Measurements from ENCODE around the gene FAM234B. TPM values are rescaled to one million over a fixed set of nuclear protein-coding genes. Genes with fewer than 3 reads are reported as not detected.

The FAM234B gene
- total RNA-seq, 4 donors from 2014 or later, result 3.1 to 8.0 (median 3.9) TPM

GRCh38 chr12:13120413-13120812 is 76.2 kb downstream of the FAM234B start:
- Histone ChIP-seq H3K9me3 (no peaks in the 10 kb centered on the region), H3K4me1 (peaks cover 0 to 14% (median 0%) of the 10 kb centered on the region in 3 donors), H3K27ac (no peak overlapping the region), H3K36me3 (no peaks in the 10 kb centered on the region), H3K4me3 (no peak overlapping the region), H3K27me3 (no peaks in the 10 kb centered on the region)
- intact Hi-C loops (cut with DNase I), result no loop called here
- TF ChIP-seq, protein P1, sequence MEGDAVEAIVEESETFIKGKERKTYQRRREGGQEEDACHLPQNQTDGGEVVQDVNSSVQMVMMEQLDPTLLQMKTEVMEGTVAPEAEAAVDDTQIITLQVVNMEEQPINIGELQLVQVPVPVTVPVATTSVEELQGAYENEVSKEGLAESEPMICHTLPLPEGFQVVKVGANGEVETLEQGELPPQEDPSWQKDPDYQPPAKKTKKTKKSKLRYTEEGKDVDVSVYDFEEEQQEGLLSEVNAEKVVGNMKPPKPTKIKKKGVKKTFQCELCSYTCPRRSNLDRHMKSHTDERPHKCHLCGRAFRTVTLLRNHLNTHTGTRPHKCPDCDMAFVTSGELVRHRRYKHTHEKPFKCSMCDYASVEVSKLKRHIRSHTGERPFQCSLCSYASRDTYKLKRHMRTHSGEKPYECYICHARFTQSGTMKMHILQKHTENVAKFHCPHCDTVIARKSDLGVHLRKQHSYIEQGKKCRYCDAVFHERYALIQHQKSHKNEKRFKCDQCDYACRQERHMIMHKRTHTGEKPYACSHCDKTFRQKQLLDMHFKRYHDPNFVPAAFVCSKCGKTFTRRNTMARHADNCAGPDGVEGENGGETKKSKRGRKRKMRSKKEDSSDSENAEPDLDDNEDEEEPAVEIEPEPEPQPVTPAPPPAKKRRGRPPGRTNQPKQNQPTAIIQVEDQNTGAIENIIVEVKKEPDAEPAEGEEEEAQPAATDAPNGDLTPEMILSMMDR (IDR thresholded peaks at IDR 0.05), result no peak
- TF ChIP-seq POLR2A (IDR thresholded peaks at IDR 0.05), result no peak
- WGBS, 2 donors, result 92 to 94% methylated on average over 3 of the region's 3 CpGs
- DNase-seq, result no peak

GRCh38 chr12:13121568-13121967 is 77.4 kb downstream of the FAM234B start:
- H3K27me3 ChIP-seq, result no peaks in the 10 kb centered on the region
- TF ChIP-seq, protein P1 (IDR thresholded peaks at IDR 0.05), result no peak
- TF ChIP-seq POLR2A (IDR thresholded peaks at IDR 0.05), result no peak
- no peaks in the 10 kb centered on the region for H3K9me3 ChIP-seq
- DNase-seq, result no peak
- H3K4me1 ChIP-seq, result peaks cover 0 to 22% (median 0%) of the 10 kb centered on the region in 3 donors
- intact Hi-C loops (cut with DNase I), result no loop called here
- H3K27ac ChIP-seq, result no peak overlapping the region
- H3K4me3 ChIP-seq, result no peak overlapping the region
- WGBS, 2 donors, result 78 to 85% methylated on average over 5 of the region's 5 CpGs
- H3K36me3 ChIP-seq, result no peaks in the 10 kb centered on the region

GRCh38 chr12:13124656-13125505 is 80.7 kb downstream of the FAM234B start:
- peaks cover 0 to 19% (median 0%) of the 10 kb centered on the region in 3 donors for H3K4me1 ChIP-seq
- DNase-seq, result no peak
- H3K4me3 ChIP-seq, result no peak overlapping the region
- no peaks in the 10 kb centered on the region for H3K36me3 ChIP-seq
- no peaks in the 10 kb centered on the region for H3K27me3 ChIP-seq
- intact Hi-C loops (cut with DNase I), result no loop called here
- TF ChIP-seq, protein P1 (IDR thresholded peaks at IDR 0.05), result no peak
- no peak for TF ChIP-seq POLR2A (IDR thresholded peaks at IDR 0.05)
- no peak overlapping the region for H3K27ac ChIP-seq
- WGBS, 2 donors, result 76 to 86% methylated on average over 8 of the region's 8 CpGs
- H3K9me3 ChIP-seq, result no peaks in the 10 kb centered on the region

DNA sequence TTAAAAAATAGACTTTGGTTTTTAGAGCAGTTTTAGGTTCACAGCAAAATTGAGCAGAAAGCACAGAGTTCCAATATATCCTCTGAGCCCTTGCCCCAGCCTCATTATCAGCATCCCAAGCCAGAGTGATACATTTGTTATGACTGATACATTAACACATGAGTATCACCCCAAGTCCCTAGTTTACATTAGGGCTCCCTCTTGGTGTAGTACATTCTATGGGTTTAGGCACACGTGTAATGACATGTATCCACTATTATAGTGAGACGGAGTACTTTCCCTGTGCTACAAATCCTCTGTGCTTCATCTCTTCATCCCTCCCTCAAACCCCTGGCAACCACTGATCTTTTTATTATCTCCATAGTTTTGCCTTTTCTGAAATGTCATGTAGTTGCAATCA is 81.8 kb downstream of the FAM234B start:
- H3K9me3 ChIP-seq, result no peaks in the 10 kb centered on the region
- peaks cover 0 to 22% (median 0%) of the 10 kb centered on the region in 3 donors for H3K4me1 ChIP-seq
- no peaks in the 10 kb centered on the region for H3K27me3 ChIP-seq
- H3K36me3 ChIP-seq, result no peaks in the 10 kb centered on the region
- no peak overlapping the region for H3K4me3 ChIP-seq
- no peak for TF ChIP-seq POLR2A (IDR thresholded peaks at IDR 0.05)
- TF ChIP-seq, protein P1 (IDR thresholded peaks at IDR 0.05), result no peak
- DNase-seq, result no peak
- 47 to 48% methylated on average over 2 of the region's 2 CpGs for WGBS, 2 donors
- H3K27ac ChIP-seq, result no peak overlapping the region
- intact Hi-C loops (cut with DNase I), result no loop called here

- intact Hi-C loops (cut with DNase I), result no loop called here
- Histone ChIP-seq H3K4me1 (peaks cover 0 to 27% (median 0%) of the 10 kb centered on the region in 3 donors), H3K27ac (no peak overlapping the region), H3K9me3 (no peaks in the 10 kb centered on the region), H3K36me3 (no peaks in the 10 kb centered on the region), H3K27me3 (no peaks in the 10 kb centered on the region), H3K4me3 (no peak overlapping the region)
- TF ChIP-seq POLR2A (IDR thresholded peaks at IDR 0.05), result no peak
- TF ChIP-seq, protein P1 (IDR thresholded peaks at IDR 0.05), result no peak
- DNase-seq, result no peak
- 41 to 69% methylated on average over 3 of the region's 3 CpGs for WGBS, 2 donors
Measured at GRCh38 chr12:13126494-13126893, 82.3 kb downstream of the FAM234B start.
